Esophagus muscularis mucosa (tissue), 4 donors: Measurements from ENCODE around the gene SCAF8. TPM values are rescaled to one million over a fixed set of nuclear protein-coding genes. Genes with fewer than 3 reads are reported as not detected.

Experiments used
- DNase-seq: peaks from one replicate; pipeline ENCODE4 v3.0.0-alpha.2; 2017; ENCODE audit errors: extremely low spot score
- H3K27ac ChIP-seq, 4 donors: fragments of 200-600 bp; sonication (generic); replicated peaks in 1 of 4; 1 replicate in 3 of 4; 2 replicates in 1 of 4; pipeline ENCODE4 v1.5.1; 2016 to 2019; ENCODE audit warnings: mild to moderate bottlenecking in 1 of 4
- H3K27me3 ChIP-seq, 4 donors: fragments of 200-600 bp; sonication (generic); one replicate each; pipeline versions ENCODE4 v1.5.1 to v1.6.0; 2016 to 2019
- H3K36me3 ChIP-seq, 4 donors: fragments of 200-600 bp; sonication (generic); one replicate each; pipeline ENCODE4 v1.5.1; 2016 to 2019
- H3K4me1 ChIP-seq, 4 donors: fragments of 200-600 bp; sonication (generic); one replicate each; pipeline ENCODE4 v1.5.1; 2016 to 2019
- H3K4me3 ChIP-seq, 4 donors: fragments of 200-600 bp; sonication (generic); 1 replicate in 2 of 4; 2 replicates in 2 of 4; pipeline ENCODE4 v1.5.1; 2016 to 2019; ENCODE audit warnings: mild to moderate bottlenecking in 4 of 4, moderate library complexity in 1 of 4
- H3K9me3 ChIP-seq, 4 donors: fragments of 200-600 bp; sonication (generic); 1 replicate in 3 of 4; 2 replicates in 1 of 4; pipeline ENCODE4 v1.5.1; 2016 to 2019
- EP300 ChIP-seq: sonication (generic); formaldehyde crosslinking; IDR thresholded peaks from one replicate; pipeline ENCODE4 v1.6.1; 2017; ENCODE audit warnings: antibody characterized with exemption
- POLR2A ChIP-seq: fragments of 450-650 bp; IDR thresholded peaks from one replicate; pipeline ENCODE4 v1.6.1; 2017; ENCODE audit warnings: antibody characterized with exemption, moderate library complexity, mild to moderate bottlenecking, low read depth
- POLR2AphosphoS5 ChIP-seq, 2 donors: sonication (generic); formaldehyde crosslinking; IDR thresholded peaks; one replicate each; pipeline ENCODE4 v1.6.1; 2017; ENCODE audit warnings: antibody characterized with exemption in 2 of 2
- WGBS: methylation state at CpG from one replicate; pipeline ENCODE4 v1.1.5; 2018; 5-methylcytosine and 5-hydroxymethylcytosine counted together
- intact Hi-C: fragments of 100-400 bp; cut with DNase I; formaldehyde crosslinking; loops from one replicate; pipeline ENCODE4 v1.15.1; 2023
- total RNA-seq, 4 donors: library from RNA; depleted of rRNA; stranded (reverse); fragments of >200 nt; gene quantifications; one replicate each; pipeline versions ENCODE4 v1.1.0 to v1.2.1, GENCODE V29; 2016
- TF ChIP-seq, protein P1 (sequence below), 3 experiments: fragments of 200-600 bp in 2 of 3; fragments of 450-650 bp in 1 of 3; sonication (generic) in 2 of 3; IDR thresholded peaks; one replicate each; pipeline ENCODE4 v1.5.1; 2017 to 2019; ENCODE audit warnings: antibody characterized with exemption in 3 of 3, mild to moderate bottlenecking in 2 of 3, moderate library complexity in 1 of 3

SCAF8 gene
- total RNA-seq, 4 donors from 2014 or later: 35.7 to 42.0 (median 38.8) TPM

DNA sequence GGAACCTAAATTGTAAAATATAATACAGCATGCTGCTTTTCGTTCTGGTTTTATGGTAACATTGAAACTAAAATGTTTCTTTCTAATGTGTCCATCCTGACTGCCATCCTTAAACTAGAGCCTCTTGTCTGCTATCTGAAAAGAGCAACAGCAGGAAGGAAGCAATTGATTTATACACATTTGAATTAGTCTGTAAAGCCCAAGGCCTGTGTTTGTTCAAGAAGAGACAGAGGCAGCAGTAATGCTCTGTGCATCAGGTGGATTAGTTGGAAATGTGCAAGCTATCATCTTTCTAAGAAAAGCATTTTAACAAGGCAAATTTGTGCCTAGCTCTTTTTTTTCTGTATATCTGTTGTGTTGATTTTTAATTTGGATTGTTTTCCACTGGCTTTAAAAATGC lies 128.6 kb downstream of the SCAF8 start:
- WGBS: 50% methylated on average over 1 of the region's 1 CpG
- no peak for DNase-seq
- H3K36me3 ChIP-seq: no peaks in the 10 kb centered on the region
- no peak for TF ChIP-seq POLR2AphosphoS5 (IDR thresholded peaks at IDR 0.05)
- no peak for TF ChIP-seq POLR2A
- no peak for TF ChIP-seq EP300
- TF ChIP-seq, protein P1, sequence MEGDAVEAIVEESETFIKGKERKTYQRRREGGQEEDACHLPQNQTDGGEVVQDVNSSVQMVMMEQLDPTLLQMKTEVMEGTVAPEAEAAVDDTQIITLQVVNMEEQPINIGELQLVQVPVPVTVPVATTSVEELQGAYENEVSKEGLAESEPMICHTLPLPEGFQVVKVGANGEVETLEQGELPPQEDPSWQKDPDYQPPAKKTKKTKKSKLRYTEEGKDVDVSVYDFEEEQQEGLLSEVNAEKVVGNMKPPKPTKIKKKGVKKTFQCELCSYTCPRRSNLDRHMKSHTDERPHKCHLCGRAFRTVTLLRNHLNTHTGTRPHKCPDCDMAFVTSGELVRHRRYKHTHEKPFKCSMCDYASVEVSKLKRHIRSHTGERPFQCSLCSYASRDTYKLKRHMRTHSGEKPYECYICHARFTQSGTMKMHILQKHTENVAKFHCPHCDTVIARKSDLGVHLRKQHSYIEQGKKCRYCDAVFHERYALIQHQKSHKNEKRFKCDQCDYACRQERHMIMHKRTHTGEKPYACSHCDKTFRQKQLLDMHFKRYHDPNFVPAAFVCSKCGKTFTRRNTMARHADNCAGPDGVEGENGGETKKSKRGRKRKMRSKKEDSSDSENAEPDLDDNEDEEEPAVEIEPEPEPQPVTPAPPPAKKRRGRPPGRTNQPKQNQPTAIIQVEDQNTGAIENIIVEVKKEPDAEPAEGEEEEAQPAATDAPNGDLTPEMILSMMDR (IDR thresholded peaks at IDR 0.05): no peak
- H3K4me1 ChIP-seq: peaks cover 0 to 5% (median 0%) of the 10 kb centered on the region in 4 donors
- no peak overlapping the region for H3K4me3 ChIP-seq
- H3K9me3 ChIP-seq: no peaks in the 10 kb centered on the region
- H3K27me3 ChIP-seq: no peaks in the 10 kb centered on the region
- intact Hi-C loops: no loop called here
- no peak overlapping the region for H3K27ac ChIP-seq

DNA sequence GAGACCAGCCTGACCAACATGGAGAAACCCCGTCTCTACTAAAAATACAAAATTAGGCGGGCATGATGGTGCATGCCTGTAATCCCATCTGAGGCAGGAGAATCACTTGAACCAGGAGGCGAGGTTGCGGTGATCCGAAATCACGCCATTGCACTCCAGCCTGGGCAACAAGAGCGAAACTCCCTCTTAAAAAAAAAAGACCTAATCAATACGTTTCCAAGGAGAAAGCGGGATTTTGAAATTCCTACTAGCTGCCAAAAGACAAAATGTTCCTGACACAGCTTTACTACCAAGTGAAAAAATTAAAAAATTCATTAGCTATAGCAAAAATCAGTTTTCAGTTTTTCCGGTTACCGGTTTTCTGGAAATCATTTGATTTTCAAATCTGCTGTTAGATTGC lies 129.3 kb downstream of the SCAF8 start:
- Histone ChIP-seq H3K27me3 (no peaks in the 10 kb centered on the region), H3K4me1 (peaks cover 0 to 5% (median 0%) of the 10 kb centered on the region in 4 donors), H3K36me3 (no peaks in the 10 kb centered on the region), H3K27ac (no peak overlapping the region), H3K4me3 (no peak overlapping the region), H3K9me3 (no peaks in the 10 kb centered on the region)
- TF ChIP-seq, protein P1 (IDR thresholded peaks at IDR 0.05): no peak
- no peak for TF ChIP-seq POLR2A
- TF ChIP-seq POLR2AphosphoS5 (IDR thresholded peaks at IDR 0.05): no peak
- TF ChIP-seq EP300: no peak
- intact Hi-C loops: no loop called here
- DNase-seq: no peak
- WGBS: 96% methylated on average over 11 of the region's 11 CpGs

DNA sequence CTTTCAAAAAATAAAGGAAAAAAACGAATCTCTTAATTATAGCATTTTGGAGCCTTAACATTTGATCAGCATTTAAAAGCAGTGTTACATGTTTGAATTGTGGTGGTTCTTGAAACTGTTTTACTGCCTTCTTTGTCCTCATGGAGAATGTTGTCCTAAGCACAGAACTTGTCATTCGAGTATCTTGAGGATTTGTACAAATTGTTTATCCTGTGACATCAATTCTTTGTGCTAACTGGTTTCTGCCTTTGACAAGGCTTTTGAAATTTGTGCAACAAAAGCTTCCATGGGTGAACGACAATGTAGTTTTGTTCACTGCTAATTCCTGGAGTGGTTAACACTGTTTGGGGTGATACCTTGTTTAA lies 130.8 kb downstream of the SCAF8 start:
- Histone ChIP-seq H3K9me3 (no peaks in the 10 kb centered on the region), H3K27ac (no peak overlapping the region), H3K36me3 (no peaks in the 10 kb centered on the region), H3K27me3 (no peaks in the 10 kb centered on the region), H3K4me3 (no peak overlapping the region), H3K4me1 (peaks cover 0 to 7% (median 4%) of the 10 kb centered on the region in 4 donors)
- intact Hi-C loops: no loop called here
- no peak for DNase-seq
- TF ChIP-seq, protein P1 (IDR thresholded peaks at IDR 0.05): no peak
- TF ChIP-seq EP300: no peak
- no peak for TF ChIP-seq POLR2A
- TF ChIP-seq POLR2AphosphoS5 (IDR thresholded peaks at IDR 0.05): no peak
- 55% methylated on average over 3 of the region's 3 CpGs for WGBS

DNA sequence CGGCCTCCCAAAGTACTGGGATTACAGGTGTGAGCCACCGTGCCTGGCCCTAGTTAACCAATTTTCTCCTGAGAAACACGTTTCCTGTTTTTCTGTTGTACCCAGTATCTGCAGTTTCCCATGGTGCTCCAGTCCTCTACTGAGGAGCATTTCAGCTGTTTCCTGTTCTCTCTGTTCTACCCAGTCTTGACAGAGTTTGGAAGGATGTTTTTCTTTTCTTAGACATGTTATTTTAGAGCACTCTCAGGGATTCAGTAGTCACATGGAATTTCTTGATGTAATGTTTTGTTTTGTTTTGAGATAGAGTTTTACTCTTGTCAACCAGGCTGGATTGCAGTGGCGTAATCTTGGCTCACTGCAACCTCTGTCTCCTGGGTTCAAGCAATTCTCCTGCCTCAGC lies 132.1 kb downstream of the SCAF8 start:
- 75% methylated on average over 3 of the region's 4 CpGs for WGBS
- DNase-seq: no peak
- H3K4me1 ChIP-seq: peaks cover 0 to 7% (median 4%) of the 10 kb centered on the region in 4 donors
- H3K27me3 ChIP-seq: no peaks in the 10 kb centered on the region
- TF ChIP-seq, protein P1 (IDR thresholded peaks at IDR 0.05): no peak
- TF ChIP-seq EP300: no peak
- no peak for TF ChIP-seq POLR2A
- no peak for TF ChIP-seq POLR2AphosphoS5 (IDR thresholded peaks at IDR 0.05)
- H3K4me3 ChIP-seq: no peak overlapping the region
- intact Hi-C loops: loop anchor here (5.0 kb wide), 1 partner anchor 307 kb away; no protein-coding TSS in a partner anchor
- no peak overlapping the region for H3K27ac ChIP-seq
- H3K36me3 ChIP-seq: no peaks in the 10 kb centered on the region
- H3K9me3 ChIP-seq: no peaks in the 10 kb centered on the region

DNA sequence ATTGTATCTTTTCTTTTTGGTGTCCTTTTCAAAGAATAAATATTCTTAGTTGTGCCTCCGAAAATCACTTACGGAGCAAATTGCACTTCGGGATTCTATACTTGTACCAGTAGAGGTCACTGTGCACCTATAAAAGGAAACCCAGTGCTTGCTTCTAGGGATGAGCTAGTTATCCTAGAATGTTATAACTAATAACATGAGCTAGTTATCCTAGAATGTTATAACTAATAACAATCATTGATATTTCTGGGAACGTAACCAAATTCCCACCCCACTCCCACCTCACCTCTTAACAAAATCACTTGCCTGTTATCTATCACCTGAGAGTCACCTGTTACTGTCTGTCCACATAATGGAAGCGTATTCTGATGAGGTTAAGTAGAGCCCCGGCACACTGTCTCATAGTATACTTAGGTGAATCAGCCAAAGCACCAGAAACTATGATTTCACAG lies 135.0 kb downstream of the SCAF8 start:
- H3K27me3 ChIP-seq: no peaks in the 10 kb centered on the region
- intact Hi-C loops: loop anchor here (5.0 kb wide), 1 partner anchor 304 kb away; no protein-coding TSS in a partner anchor
- no peak overlapping the region for H3K27ac ChIP-seq
- H3K4me3 ChIP-seq: no peak overlapping the region
- no peaks in the 10 kb centered on the region for H3K9me3 ChIP-seq
- no peaks in the 10 kb centered on the region for H3K36me3 ChIP-seq
- TF ChIP-seq POLR2A: no peak
- TF ChIP-seq POLR2AphosphoS5 (IDR thresholded peaks at IDR 0.05): no peak
- no peak for TF ChIP-seq EP300
- TF ChIP-seq, protein P1 (IDR thresholded peaks at IDR 0.05): peak; percentile 62 to 77 (median 64)
- WGBS: 40% methylated on average over 6 of the region's 6 CpGs
- peaks cover 0 to 7% (median 5%) of the 10 kb centered on the region in 4 donors for H3K4me1 ChIP-seq
- DNase-seq: no peak
